Caki2 (cell line): ENCODE measurements around the gene MTNR1B. TPM values are rescaled to one million over a fixed set of nuclear protein-coding genes. Genes with fewer than 3 reads are reported as not detected.

Experiments
- DNase-seq: peaks from one replicate; pipeline ENCODE4 v3.0.0-alpha.2; 2015; ENCODE audit warnings: low read depth
- in situ Hi-C: cut with HindIII; loops from 2 replicates; pipeline ENCODE4 v1.10.0; 2016; ENCODE audit warnings: low sequenced_read_pairs, low pct_unique_long_range_greater_than_20kb, mixed read lengths
- total RNA-seq: library from RNA; depleted of rRNA; stranded (reverse); fragments of >200 nt; shearing (Covaris generic); gene quantifications from 2 replicates; pipeline ENCODE4 v1.2.3, GENCODE V29; 2014; ENCODE audit warnings: low replicate concordance; rRNA removed

The MTNR1B gene
- total RNA-seq, 1 experiment from 2014 or later = not detected

- in situ Hi-C loops = no loop called here
- peak; percentile 71 for DNase-seq
Observed at GRCh38 chr11:93020248-93021046, 51.0 kb downstream of the MTNR1B start.

- peak; percentile 63 for DNase-seq
- in situ Hi-C loops = no loop called here
Observed at GRCh38 chr11:93024369-93024768, 54.9 kb downstream of the MTNR1B start.

- in situ Hi-C loops = no loop called here
- DNase-seq = peak; percentile 36
Observed at GRCh38 chr11:93025558-93026255, 56.3 kb downstream of the MTNR1B start.

- in situ Hi-C loops = no loop called here
Observed at GRCh38 chr11:93028960-93029522, 59.6 kb downstream of the MTNR1B start.

GRCh38 chr11:93031386-93031785 is 61.9 kb downstream of the MTNR1B start:
- no peak for DNase-seq
- in situ Hi-C loops = no loop called here

More at GRCh38 chr11:93028960-93029522, 59.6 kb downstream of the MTNR1B start:
- no peak for DNase-seq

Other genes with a start within 250 kb of the MTNR1B start
- gene SLC36A4, start 228.3 kb downstream of the MTNR1B start, total RNA-seq = 3.7 and 4.9 TPM in 2 replicates